ENCODE data around the gene SLC34A3. TPM values are rescaled to one million over a fixed set of nuclear protein-coding genes. Genes with fewer than 3 reads are reported as not detected.

The SLC34A3 gene
- total RNA-seq, 1 experiment from 2014 or later = not detected

DNA sequence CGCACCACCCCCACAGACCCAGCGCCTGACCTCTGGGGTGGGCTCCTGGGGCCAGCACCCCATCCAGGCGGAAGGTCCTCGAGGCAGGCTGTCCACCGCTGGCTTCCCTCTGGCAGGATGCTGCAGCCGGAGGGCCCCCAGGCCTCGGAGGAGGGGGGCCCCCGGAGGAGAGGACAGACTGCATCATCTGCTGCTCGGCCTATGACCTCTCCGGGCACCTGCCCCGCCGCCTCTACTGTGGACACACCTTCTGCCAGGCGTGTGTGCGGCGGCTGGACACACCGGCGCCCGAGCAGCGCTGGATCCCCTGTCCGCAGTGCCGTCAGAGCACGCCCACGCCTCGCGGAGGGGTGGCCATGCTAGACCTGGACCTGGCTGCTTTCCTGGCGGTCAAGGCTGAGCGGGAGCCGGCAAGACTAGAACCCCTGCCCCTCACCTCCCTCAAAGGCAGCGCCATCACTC lies 2.2 kb upstream of the SLC34A3 start:
- Histone ChIP-seq H3K4me1 (ENCODE audit: low read length) (peaks cover 13% of the 10 kb centered on the region), H4K20me1 (ENCODE audit: insufficient read depth, low read depth, low read length) (no peaks in the 10 kb centered on the region), H2AFZ (ENCODE audit: low read length) (no peak overlapping the region), H3K4me2 (ENCODE audit: low read depth, low read length, poor library complexity, severe bottlenecking) (no peak overlapping the region), H3K9ac (ENCODE audit: low read length) (no peak overlapping the region), H3K4me3 (ENCODE audit: low read length) (no peak overlapping the region), H3K27ac (ENCODE audit: low read length) (no peak overlapping the region), H3K79me2 (ENCODE audit: low read length) (no peaks in the 10 kb centered on the region), H3K27me3 (ENCODE audit: low read length) (no peaks in the 10 kb centered on the region), H3K9me2 (replicated peaks; ENCODE audit: insufficient read depth, low read length) (no peaks in the 10 kb centered on the region), H3K36me3 (ENCODE audit: insufficient read depth, low read length) (no peaks in the 10 kb centered on the region), H3K9me3 (ENCODE audit: low read length) (no peaks in the 10 kb centered on the region)
- DNase-seq = no peak

DNA sequence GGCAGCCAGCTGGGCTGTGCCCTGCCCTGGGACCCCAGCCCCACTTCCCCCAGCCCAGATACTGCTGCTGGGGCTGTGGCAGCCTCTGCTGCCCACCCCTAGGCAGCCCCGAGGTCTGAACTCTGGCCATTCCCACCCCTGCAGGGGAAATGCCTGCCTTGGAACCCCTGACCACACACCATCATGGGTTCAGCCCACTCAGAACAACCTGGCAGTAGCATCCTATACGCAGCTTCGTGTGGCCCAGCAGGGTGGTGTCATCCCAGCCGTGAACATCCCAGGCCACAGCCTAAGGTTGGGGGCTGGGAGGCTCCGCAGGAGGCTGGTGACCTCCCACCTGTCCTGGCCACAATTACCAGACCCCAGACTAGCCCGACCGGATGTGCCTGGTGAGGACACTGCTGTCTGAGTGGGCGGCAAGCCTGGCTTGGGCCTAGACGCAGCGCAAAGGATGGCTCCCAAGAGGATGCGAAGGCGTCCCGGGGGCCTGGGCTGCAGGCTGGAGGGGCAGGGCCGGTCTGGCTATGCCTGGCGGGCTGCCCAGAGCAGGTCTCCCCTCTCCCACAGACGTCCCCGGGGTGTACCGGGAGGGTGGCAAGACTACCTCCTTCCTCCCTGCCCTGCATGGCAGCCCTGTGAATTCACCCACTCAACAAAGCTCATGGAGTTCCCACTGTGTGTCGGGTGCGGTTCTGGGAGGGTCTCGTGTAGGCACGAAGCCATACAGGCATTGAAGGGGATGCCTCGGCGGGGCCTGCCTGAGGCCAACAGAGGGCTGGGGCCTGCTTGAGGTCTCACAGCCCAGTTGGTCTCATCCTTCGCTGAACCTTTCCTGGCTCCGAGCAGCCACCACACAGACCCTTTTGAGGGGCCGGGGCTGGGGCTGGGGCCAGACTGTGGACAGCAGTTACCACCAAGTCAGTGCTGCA lies 1.5 kb upstream of the SLC34A3 start:
- H2AFZ ChIP-seq (ENCODE audit: low read length) = no peak overlapping the region
- peaks cover 2% of the 10 kb centered on the region; the same call in 1 of the 2 replicates for H4K20me1 ChIP-seq (ENCODE audit: insufficient read depth, low read depth, low read length)
- H3K27me3 ChIP-seq (ENCODE audit: low read length) = no peaks in the 10 kb centered on the region
- no peaks in the 10 kb centered on the region for H3K9me3 ChIP-seq (ENCODE audit: low read length)
- DNase-seq = no peak
- no peak overlapping the region for H3K4me2 ChIP-seq (ENCODE audit: low read depth, low read length, poor library complexity, severe bottlenecking)
- no peaks in the 10 kb centered on the region for H3K9me2 ChIP-seq (replicated peaks; ENCODE audit: insufficient read depth, low read length)
- no peaks in the 10 kb centered on the region for H3K36me3 ChIP-seq (ENCODE audit: insufficient read depth, low read length)
- H3K9ac ChIP-seq (ENCODE audit: low read length) = no peak overlapping the region
- H3K27ac ChIP-seq (ENCODE audit: low read length) = no peak overlapping the region
- H3K4me1 ChIP-seq (ENCODE audit: low read length) = peaks cover 10% of the 10 kb centered on the region
- no peaks in the 10 kb centered on the region for H3K79me2 ChIP-seq (ENCODE audit: low read length)
- no peak overlapping the region for H3K4me3 ChIP-seq (ENCODE audit: low read length)

DNA sequence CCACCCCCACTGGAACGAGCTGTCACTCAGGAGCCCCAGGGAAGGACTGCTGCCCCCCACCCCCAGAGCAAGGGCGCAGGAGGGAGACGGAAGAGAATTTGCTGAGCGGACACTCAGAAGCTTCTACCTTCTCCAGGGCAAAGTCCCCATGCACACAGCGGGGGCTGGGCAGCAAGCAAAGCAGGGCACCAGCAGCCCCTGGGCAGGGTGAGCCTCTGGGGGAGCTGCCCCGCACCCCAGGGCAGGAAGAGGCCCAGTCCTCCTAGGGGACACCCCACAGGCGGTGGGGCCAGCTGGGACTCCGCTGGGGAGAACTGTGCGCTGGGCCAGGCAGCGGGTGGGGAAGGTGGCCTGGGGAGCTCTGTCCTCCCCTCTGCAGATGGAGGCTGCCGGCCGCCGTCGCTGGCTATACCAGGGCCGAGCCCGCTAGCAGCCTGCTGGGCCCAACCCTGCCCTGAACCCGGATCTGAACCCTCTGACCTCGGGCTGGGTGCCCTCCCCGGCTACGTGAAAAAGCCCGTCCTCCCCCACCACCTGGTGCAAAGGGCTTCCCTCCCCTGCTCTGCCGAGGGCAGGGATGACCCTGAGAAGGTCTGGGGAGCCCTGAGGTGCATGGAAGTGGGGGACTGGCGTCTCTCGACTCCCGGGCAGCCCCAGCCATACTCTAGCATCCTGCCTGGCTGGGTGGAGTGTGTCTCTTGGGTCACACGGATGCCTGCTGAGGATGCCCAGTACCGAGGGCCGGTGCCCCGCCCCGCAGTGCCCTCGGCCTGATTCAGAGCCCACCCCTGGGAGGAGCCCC lies 597 bp upstream of the SLC34A3 start:
- no peaks in the 10 kb centered on the region for H3K9me2 ChIP-seq (replicated peaks; ENCODE audit: insufficient read depth, low read length)
- H3K4me1 ChIP-seq (ENCODE audit: low read length) = peaks cover 13% of the 10 kb centered on the region
- H3K4me3 ChIP-seq (ENCODE audit: low read length) = no peak overlapping the region
- H3K27ac ChIP-seq (ENCODE audit: low read length) = no peak overlapping the region
- H3K9me3 ChIP-seq (ENCODE audit: low read length) = no peaks in the 10 kb centered on the region
- peaks cover 10% of the 10 kb centered on the region; the same call in 1 of the 2 replicates for H4K20me1 ChIP-seq (ENCODE audit: insufficient read depth, low read depth, low read length)
- no peaks in the 10 kb centered on the region for H3K27me3 ChIP-seq (ENCODE audit: low read length)
- H3K79me2 ChIP-seq (ENCODE audit: low read length) = no peaks in the 10 kb centered on the region
- no peak overlapping the region for H2AFZ ChIP-seq (ENCODE audit: low read length)
- H3K9ac ChIP-seq (ENCODE audit: low read length) = no peak overlapping the region
- no peak for DNase-seq
- no peaks in the 10 kb centered on the region for H3K36me3 ChIP-seq (ENCODE audit: insufficient read depth, low read length)
- no peak overlapping the region for H3K4me2 ChIP-seq (ENCODE audit: low read depth, low read length, poor library complexity, severe bottlenecking)

- no peak overlapping the region for H3K9ac ChIP-seq (ENCODE audit: low read length)
- peaks cover 25% of the 10 kb centered on the region for H3K4me1 ChIP-seq (ENCODE audit: low read length)
- no peak overlapping the region for H3K4me2 ChIP-seq (ENCODE audit: low read depth, low read length, poor library complexity, severe bottlenecking)
- H4K20me1 ChIP-seq (ENCODE audit: insufficient read depth, low read depth, low read length) = peaks cover 20% of the 10 kb centered on the region; the same call in 1 of the 2 replicates
- H3K79me2 ChIP-seq (ENCODE audit: low read length) = no peaks in the 10 kb centered on the region
- H3K9me2 ChIP-seq (replicated peaks; ENCODE audit: insufficient read depth, low read length) = no peaks in the 10 kb centered on the region
- no peaks in the 10 kb centered on the region for H3K9me3 ChIP-seq (ENCODE audit: low read length)
- no peak overlapping the region for H2AFZ ChIP-seq (ENCODE audit: low read length)
- no peak overlapping the region for H3K4me3 ChIP-seq (ENCODE audit: low read length)
- H3K27ac ChIP-seq (ENCODE audit: low read length) = no peak overlapping the region
- no peaks in the 10 kb centered on the region for H3K27me3 ChIP-seq (ENCODE audit: low read length)
- H3K36me3 ChIP-seq (ENCODE audit: insufficient read depth, low read length) = no peaks in the 10 kb centered on the region
- no peak for DNase-seq
Observed at GRCh38 chr9:137231372-137232039, 805 bp downstream of the SLC34A3 start.

DNA sequence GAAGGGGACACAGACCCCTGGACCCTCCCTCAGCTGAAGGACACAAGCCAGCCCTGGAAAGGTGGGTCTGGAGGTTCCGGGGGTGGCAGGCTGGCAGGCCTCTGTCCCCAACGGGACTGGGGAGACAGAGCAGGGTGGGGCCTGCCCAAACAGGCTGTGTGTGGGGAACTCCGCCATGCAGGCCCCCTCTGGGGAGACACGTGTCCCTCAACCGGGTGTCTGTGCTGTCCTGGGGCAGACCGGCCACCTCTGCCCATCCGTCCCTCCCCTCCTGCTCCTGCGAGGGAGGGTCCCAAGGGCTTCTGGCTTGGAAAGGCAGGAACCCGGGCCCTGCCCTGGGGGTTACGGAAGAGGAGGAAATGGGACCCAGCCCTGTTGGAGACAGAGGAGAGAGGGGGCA lies 1.4 kb downstream of the SLC34A3 start:
- Histone ChIP-seq H2AFZ (ENCODE audit: low read length) (no peak overlapping the region), H3K4me2 (ENCODE audit: low read depth, low read length, poor library complexity, severe bottlenecking) (no peak overlapping the region), H3K9me3 (ENCODE audit: low read length) (no peaks in the 10 kb centered on the region), H3K9me2 (replicated peaks; ENCODE audit: insufficient read depth, low read length) (no peaks in the 10 kb centered on the region), H3K36me3 (ENCODE audit: insufficient read depth, low read length) (no peaks in the 10 kb centered on the region), H3K4me1 (ENCODE audit: low read length) (peaks cover 31% of the 10 kb centered on the region), H3K4me3 (ENCODE audit: low read length) (no peak overlapping the region), H3K27ac (ENCODE audit: low read length) (no peak overlapping the region), H3K9ac (ENCODE audit: low read length) (no peak overlapping the region), H4K20me1 (ENCODE audit: insufficient read depth, low read depth, low read length) (peaks cover 20% of the 10 kb centered on the region; the same call in 1 of the 2 replicates), H3K27me3 (ENCODE audit: low read length) (no peaks in the 10 kb centered on the region), H3K79me2 (ENCODE audit: low read length) (no peaks in the 10 kb centered on the region)
- no peak for DNase-seq

DNA sequence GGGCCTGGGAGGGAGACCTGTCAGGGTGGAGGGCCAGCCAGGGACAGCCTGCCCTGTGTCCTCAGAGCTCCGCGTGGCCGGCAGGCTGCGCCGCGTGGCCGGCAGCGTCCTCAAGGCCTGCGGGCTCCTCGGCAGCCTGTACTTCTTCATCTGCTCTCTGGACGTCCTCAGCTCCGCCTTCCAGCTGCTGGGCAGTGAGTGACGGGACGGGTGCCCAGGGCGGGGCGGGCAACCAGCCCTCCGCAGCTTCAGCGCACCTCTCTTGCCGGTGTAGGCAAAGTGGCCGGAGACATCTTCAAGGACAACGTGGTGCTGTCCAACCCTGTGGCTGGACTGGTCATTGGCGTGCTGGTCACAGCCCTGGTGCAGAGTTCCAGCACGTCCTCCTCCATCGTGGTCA lies 1.8 kb downstream of the SLC34A3 start:
- Histone ChIP-seq H3K79me2 (ENCODE audit: low read length) (no peaks in the 10 kb centered on the region), H3K27me3 (ENCODE audit: low read length) (no peaks in the 10 kb centered on the region)

GRCh38 chr9:137233143-137233980 lies 2.7 kb downstream of the SLC34A3 start:
- no peaks in the 10 kb centered on the region for H3K27me3 ChIP-seq (ENCODE audit: low read length)
- no peak overlapping the region for H3K9ac ChIP-seq (ENCODE audit: low read length)
- H3K4me3 ChIP-seq (ENCODE audit: low read length) = no peak overlapping the region
- H3K79me2 ChIP-seq (ENCODE audit: low read length) = no peaks in the 10 kb centered on the region
- H3K4me1 ChIP-seq (ENCODE audit: low read length) = peaks cover 43% of the 10 kb centered on the region
- no peak overlapping the region for H3K4me2 ChIP-seq (ENCODE audit: low read depth, low read length, poor library complexity, severe bottlenecking)
- peaks cover 30% of the 10 kb centered on the region; the same call in 1 of the 2 replicates for H4K20me1 ChIP-seq (ENCODE audit: insufficient read depth, low read depth, low read length)
- H3K9me2 ChIP-seq (replicated peaks; ENCODE audit: insufficient read depth, low read length) = no peaks in the 10 kb centered on the region
- H3K9me3 ChIP-seq (ENCODE audit: low read length) = no peaks in the 10 kb centered on the region
- H3K36me3 ChIP-seq (ENCODE audit: insufficient read depth, low read length) = no peaks in the 10 kb centered on the region
- no peak overlapping the region for H3K27ac ChIP-seq (ENCODE audit: low read length)
- no peak overlapping the region for H2AFZ ChIP-seq (ENCODE audit: low read length)
- no peak for DNase-seq

More for the DNA sequence above, 1.8 kb downstream of the SLC34A3 start:
- Histone ChIP-seq H4K20me1 (ENCODE audit: insufficient read depth, low read depth, low read length) (peaks cover 22% of the 10 kb centered on the region; the same call in 1 of the 2 replicates), H3K36me3 (ENCODE audit: insufficient read depth, low read length) (no peaks in the 10 kb centered on the region), H3K27ac (ENCODE audit: low read length) (no peak overlapping the region), H3K4me2 (ENCODE audit: low read depth, low read length, poor library complexity, severe bottlenecking) (no peak overlapping the region), H3K4me1 (ENCODE audit: low read length) (peaks cover 35% of the 10 kb centered on the region), H3K9ac (ENCODE audit: low read length) (no peak overlapping the region), H3K4me3 (ENCODE audit: low read length) (no peak overlapping the region), H2AFZ (ENCODE audit: low read length) (no peak overlapping the region), H3K9me2 (replicated peaks; ENCODE audit: insufficient read depth, low read length) (no peaks in the 10 kb centered on the region), H3K9me3 (ENCODE audit: low read length) (no peaks in the 10 kb centered on the region)
- DNase-seq = no peak

All from Karpas-422 (cell line).